A673 (cell line): ENCODE data around the gene TMEM214. TPM values are rescaled to one million over a fixed set of nuclear protein-coding genes. Genes with fewer than 3 reads are reported as not detected.
A peak's percentile ranks its signal among the peaks of the same experiment; 100 is the strongest.

Experiments used
- BruUV-seq: library from RNA; stranded (reverse); fragments of 400-500 nt; replicated peaks from 2 replicates; lab custom pipeline; 2021; lab: Mats Ljungman, UMichigan
- CTCF ChIA-PET: fragments of 300-600 bp; sonication (Branson Sonifier 250); formaldehyde crosslinking; loops from one replicate; lab custom pipeline; 2022; ENCODE audit warnings: antibody characterized with exemption; lab: Charles Lee
- POLR2A ChIA-PET: fragments of 300-600 bp; sonication (Branson Sonifier 250); formaldehyde crosslinking; loops from one replicate; lab custom pipeline; 2022; ENCODE audit warnings: antibody characterized with exemption; ENCODE audit not compliant: low non-redundant PET; lab: Charles Lee
- DNase-seq: peaks from one replicate; pipeline ENCODE4 v3.0.0-alpha.2; 2015; ENCODE audit warnings: low spot score
- H3K27ac ChIP-seq: fragments of 200-600 bp; sonication (generic); 2 replicates; pipeline ENCODE4 v1.5.1; 2016; ENCODE audit warnings: mixed run types, low read depth, mild to moderate bottlenecking, mixed read lengths, antibody characterized with exemption, low read length; ENCODE audit not compliant: poor library complexity, severe bottlenecking
- H3K27me3 ChIP-seq: fragments of 200-600 bp; sonication (generic); replicated peaks from 2 replicates; pipeline ENCODE4 v1.6.1; 2017; ENCODE audit warnings: mixed run types, low read depth, mild to moderate bottlenecking, mixed read lengths, antibody characterized with exemption, low read length; ENCODE audit not compliant: insufficient read depth, poor library complexity
- H3K36me3 ChIP-seq: fragments of 200-600 bp; sonication (generic); 2 replicates; pipeline ENCODE4 v1.6.1; 2016; ENCODE audit warnings: mixed run types, mild to moderate bottlenecking, mixed read lengths, antibody characterized with exemption, low read length; ENCODE audit not compliant: insufficient read depth, poor library complexity, severe bottlenecking
- H3K4me1 ChIP-seq: fragments of 200-600 bp; sonication (generic); 2 replicates; pipeline ENCODE4 v1.6.1; 2017; ENCODE audit warnings: mixed run types, mild to moderate bottlenecking, mixed read lengths, antibody characterized with exemption, low read length; ENCODE audit not compliant: insufficient read depth, poor library complexity, severe bottlenecking
- H3K4me3 ChIP-seq: fragments of 200-600 bp; sonication (generic); 2 replicates; pipeline ENCODE4 v1.5.1; 2016; ENCODE audit warnings: low read depth, mixed run types, mild to moderate bottlenecking, mixed read lengths, low read length; ENCODE audit not compliant: poor library complexity, severe bottlenecking
- H3K9me3 ChIP-seq: fragments of 200-600 bp; sonication (generic); 2 replicates; pipeline ENCODE4 v1.6.1; 2016; ENCODE audit warnings: mixed run types, low read depth, mild to moderate bottlenecking, mixed read lengths, antibody characterized with exemption, low read length; ENCODE audit not compliant: poor library complexity, severe bottlenecking
- EZH2 ChIP-seq: fragments of 200-600 bp; sonication (generic); IDR thresholded peaks from 2 replicates; pipeline ENCODE4 v1.6.1; 2017; ENCODE audit warnings: borderline replicate concordance, low read depth, mild to moderate bottlenecking, mixed read lengths, antibody characterized with exemption, low read length; ENCODE audit not compliant: poor library complexity, severe bottlenecking
- intact Hi-C: fragments of 100-400 bp; cut with micrococcal nuclease; formaldehyde crosslinking; loops from one replicate; pipeline ENCODE4 v1.10.0; 2022; ENCODE audit not compliant: unreplicated experiment
- total RNA-seq: library from RNA; stranded (reverse); gene quantifications from 2 replicates; pipeline ENCODE4 v1.2.3, GENCODE V29; 2021
- TF ChIP-seq, protein P1 (sequence below): fragments of 300-800, 200-600 bp; sonication (generic); conservative IDR thresholded peaks from 2 replicates; pipeline ENCODE4 v1.5.1; 2017; ENCODE audit warnings: low read depth, mild to moderate bottlenecking, antibody characterized with exemption, low read length, moderate library complexity, mixed read lengths

TMEM214 gene
- total RNA-seq, 1 experiment from 2014 or later = 76.7 TPM

DNA sequence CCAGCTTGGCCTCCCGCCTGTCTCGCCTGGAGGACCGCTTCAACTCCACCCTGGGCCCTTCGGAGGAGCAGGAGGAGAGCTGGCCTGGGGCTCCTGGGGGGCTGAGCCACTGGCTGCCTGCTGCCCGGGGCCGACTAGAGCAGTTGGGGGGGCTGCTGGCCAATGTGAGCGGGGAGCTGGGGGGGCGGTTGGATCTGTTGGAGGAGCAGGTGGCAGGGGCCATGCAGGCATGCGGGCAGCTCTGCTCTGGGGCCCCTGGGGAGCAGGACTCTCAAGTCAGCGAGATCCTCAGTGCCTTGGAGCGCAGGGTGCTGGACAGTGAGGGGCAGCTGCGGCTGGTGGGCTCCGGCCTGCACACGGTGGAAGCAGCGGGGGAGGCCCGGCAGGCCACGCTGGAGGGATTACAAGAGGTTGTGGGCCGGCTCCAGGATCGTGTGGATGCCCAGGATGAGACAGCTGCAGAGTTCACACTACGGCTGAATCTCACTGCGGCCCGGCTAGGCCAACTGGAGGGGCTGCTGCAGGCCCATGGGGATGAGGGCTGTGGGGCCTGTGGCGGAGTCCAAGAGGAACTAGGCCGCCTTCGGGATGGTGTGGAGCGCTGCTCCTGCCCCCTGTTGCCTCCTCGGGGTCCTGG, 50.1 kb downstream of the TMEM214 start:
- no peak overlapping the region for H3K4me3 ChIP-seq
- H3K27me3 ChIP-seq = no peaks in the 10 kb centered on the region
- DNase-seq = no peak
- POLR2A ChIA-PET = no interaction called here
- no peaks in the 10 kb centered on the region for H3K36me3 ChIP-seq
- TF ChIP-seq EZH2 = no peak
- TF ChIP-seq, protein P1, sequence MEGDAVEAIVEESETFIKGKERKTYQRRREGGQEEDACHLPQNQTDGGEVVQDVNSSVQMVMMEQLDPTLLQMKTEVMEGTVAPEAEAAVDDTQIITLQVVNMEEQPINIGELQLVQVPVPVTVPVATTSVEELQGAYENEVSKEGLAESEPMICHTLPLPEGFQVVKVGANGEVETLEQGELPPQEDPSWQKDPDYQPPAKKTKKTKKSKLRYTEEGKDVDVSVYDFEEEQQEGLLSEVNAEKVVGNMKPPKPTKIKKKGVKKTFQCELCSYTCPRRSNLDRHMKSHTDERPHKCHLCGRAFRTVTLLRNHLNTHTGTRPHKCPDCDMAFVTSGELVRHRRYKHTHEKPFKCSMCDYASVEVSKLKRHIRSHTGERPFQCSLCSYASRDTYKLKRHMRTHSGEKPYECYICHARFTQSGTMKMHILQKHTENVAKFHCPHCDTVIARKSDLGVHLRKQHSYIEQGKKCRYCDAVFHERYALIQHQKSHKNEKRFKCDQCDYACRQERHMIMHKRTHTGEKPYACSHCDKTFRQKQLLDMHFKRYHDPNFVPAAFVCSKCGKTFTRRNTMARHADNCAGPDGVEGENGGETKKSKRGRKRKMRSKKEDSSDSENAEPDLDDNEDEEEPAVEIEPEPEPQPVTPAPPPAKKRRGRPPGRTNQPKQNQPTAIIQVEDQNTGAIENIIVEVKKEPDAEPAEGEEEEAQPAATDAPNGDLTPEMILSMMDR = no peak
- BruUV-seq = no TSS peak
- H3K4me1 ChIP-seq = peaks cover 25% of the 10 kb centered on the region
- CTCF ChIA-PET = no interaction called here
- H3K27ac ChIP-seq = peak overlapping the region; percentile 23
- intact Hi-C loops = no loop called here
- H3K9me3 ChIP-seq = no peaks in the 10 kb centered on the region

DNA sequence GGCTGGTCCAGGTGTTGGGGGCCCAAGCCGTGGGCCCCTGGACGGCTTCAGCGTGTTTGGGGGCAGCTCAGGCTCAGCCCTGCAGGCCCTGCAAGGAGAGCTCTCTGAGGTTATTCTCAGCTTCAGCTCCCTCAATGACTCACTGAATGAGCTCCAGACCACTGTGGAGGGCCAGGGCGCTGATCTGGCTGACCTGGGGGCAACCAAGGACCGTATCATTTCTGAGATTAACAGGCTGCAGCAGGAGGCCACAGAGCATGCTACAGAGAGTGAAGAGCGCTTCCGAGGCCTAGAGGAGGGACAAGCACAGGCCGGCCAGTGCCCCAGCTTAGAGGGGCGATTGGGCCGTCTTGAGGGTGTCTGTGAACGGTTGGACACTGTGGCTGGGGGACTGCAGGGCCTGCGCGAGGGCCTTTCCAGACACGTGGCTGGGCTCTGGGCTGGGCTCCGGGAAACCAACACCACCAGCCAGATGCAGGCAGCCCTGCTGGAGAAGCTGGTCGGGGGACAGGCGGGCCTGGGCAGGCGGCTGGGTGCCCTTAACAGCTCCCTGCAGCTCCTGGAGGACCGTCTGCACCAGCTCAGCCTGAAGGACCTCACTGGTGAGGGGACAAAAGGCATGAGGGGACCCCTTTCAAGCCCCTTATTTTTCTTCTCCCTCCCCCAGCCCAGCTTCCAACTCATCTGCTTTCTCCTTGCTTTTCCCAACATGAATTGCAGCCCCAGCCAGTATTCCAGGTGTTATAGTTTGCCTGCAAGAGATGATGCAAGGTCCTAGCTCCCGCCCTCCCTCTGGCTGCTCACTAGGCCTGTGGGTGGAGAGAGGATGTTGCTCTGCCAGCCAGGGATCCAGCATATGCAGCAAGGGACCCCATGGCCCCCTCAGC, 50.9 kb downstream of the TMEM214 start:
- no peaks in the 10 kb centered on the region for H3K27me3 ChIP-seq
- ChIA-PET POLR2A (no interaction called here), CTCF (no interaction called here)
- peaks cover 18% of the 10 kb centered on the region for H3K4me1 ChIP-seq
- TF ChIP-seq, protein P1 = no peak
- no peak for TF ChIP-seq EZH2
- no peak for DNase-seq
- no peaks in the 10 kb centered on the region for H3K36me3 ChIP-seq
- no peak overlapping the region for H3K4me3 ChIP-seq
- no peak overlapping the region for H3K27ac ChIP-seq
- no peaks in the 10 kb centered on the region for H3K9me3 ChIP-seq
- no TSS peak for BruUV-seq
- intact Hi-C loops = no loop called here

DNA sequence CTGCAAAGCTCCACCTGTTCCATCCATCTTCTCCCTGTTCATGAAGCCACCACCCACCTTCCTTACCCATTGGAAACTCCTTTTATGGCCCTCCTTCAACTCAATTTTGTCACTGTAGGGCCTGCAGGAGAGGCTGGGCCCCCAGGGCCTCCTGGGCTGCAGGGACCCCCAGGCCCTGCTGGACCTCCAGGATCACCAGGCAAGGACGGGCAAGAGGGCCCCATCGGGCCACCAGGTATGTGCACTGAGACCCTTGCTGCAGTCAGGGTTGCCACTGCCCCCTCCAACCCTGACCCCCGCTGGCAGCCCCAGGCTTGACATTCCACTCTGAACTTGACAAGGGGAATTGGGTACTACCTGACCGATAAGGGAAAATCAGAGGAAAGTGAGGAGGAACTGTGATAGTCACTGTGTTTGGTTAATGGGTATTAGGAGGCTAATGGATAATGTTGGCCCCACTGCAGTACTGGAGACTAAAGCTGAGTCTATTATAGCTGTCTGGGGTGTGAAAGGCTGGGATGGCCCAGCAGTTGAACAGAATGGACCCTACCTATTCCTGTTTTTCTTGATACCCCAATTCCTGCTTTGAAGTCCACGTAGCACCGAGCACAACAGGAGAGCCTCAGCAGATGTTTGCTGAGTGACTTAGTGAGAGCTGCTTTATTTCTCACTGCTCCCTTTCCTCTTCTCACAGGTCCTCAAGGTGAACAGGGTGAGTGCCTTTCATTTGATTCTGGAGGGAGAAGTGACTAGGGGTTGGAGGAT, 51.7 kb downstream of the TMEM214 start:
- Histone ChIP-seq H3K27me3 (no peaks in the 10 kb centered on the region), H3K9me3 (no peaks in the 10 kb centered on the region), H3K27ac (no peak overlapping the region), H3K4me1 (peaks cover 20% of the 10 kb centered on the region), H3K4me3 (no peak overlapping the region), H3K36me3 (no peaks in the 10 kb centered on the region)
- ChIA-PET CTCF (no interaction called here), POLR2A (no interaction called here)
- no peak for DNase-seq
- no TSS peak for BruUV-seq
- TF ChIP-seq, protein P1 = no peak
- TF ChIP-seq EZH2 = no peak
- intact Hi-C loops = no loop called here
